H1 (cell line): ENCODE results near the gene SRSF12. TPM values are rescaled to one million over a fixed set of nuclear protein-coding genes. Genes with fewer than 3 reads are reported as not detected.

ENCODE experiments used
- CTCF ChIA-PET: fragments of 300-600 bp; sonication (Branson Sonifier 250); formaldehyde crosslinking; loops from one replicate; lab custom pipeline; 2021; ENCODE audit not compliant: partially characterized antibody; lab: Charles Lee
- POLR2A ChIA-PET: fragments of 300-600 bp; sonication (Branson Sonifier 250); formaldehyde crosslinking; loops from one replicate; lab custom pipeline; 2021; ENCODE audit warnings: inconsistent platforms; ENCODE audit not compliant: partially characterized antibody; lab: Charles Lee
- DNase-seq, 2 experiments: peaks; one replicate each; pipeline versions ENCODE4 v3.0.0 to v3.0.0-alpha.2; 2010 to 2022; ENCODE audit warnings: low spot score in 2 of 2, low read depth in 1 of 2, mixed read lengths in 1 of 2
- FAIRE-seq: peaks from 2 replicates; lab custom pipeline; 2011; peaks lifted over from hg19 to GRCh38; lab: Jason Lieb, UNC
- H2AFZ ChIP-seq: 2 replicates; pipeline ENCODE4 v1.8.1; 2012; ENCODE audit warnings: low read length, inconsistent platforms
- H2AK5ac ChIP-seq: 2 replicates; pipeline ENCODE4 v1.6.1; 2013; ENCODE audit warnings: low read depth, low read length
- H2BK120ac ChIP-seq: replicated peaks from 2 replicates; pipeline ENCODE3; 2013; ENCODE audit warnings: low read depth, low read length, inconsistent platforms
- H2BK12ac ChIP-seq: 2 replicates; pipeline ENCODE4 v1.6.1; 2013; ENCODE audit warnings: low read depth, low read length
- H2BK15ac ChIP-seq: 2 replicates; pipeline ENCODE4 v1.6.1; 2013; ENCODE audit warnings: low read length
- H2BK20ac ChIP-seq: 2 replicates; pipeline ENCODE4 v1.6.1; 2013; ENCODE audit warnings: low read length
- H2BK5ac ChIP-seq: 2 replicates; pipeline ENCODE4 v1.6.1; 2013; ENCODE audit warnings: low read depth, low read length
- H3K14ac ChIP-seq: 2 replicates; pipeline ENCODE4 v1.6.1; 2013; ENCODE audit warnings: inconsistent platforms; ENCODE audit not compliant: insufficient read length
- H3K18ac ChIP-seq: 2 replicates; pipeline ENCODE4 v1.6.1; 2013; ENCODE audit warnings: low read length; ENCODE audit errors: extremely low read depth
- H3K23ac ChIP-seq: 2 replicates; pipeline ENCODE4 v1.6.1; 2013; ENCODE audit warnings: inconsistent platforms; ENCODE audit not compliant: insufficient read length
- H3K23me2 ChIP-seq: 2 replicates; pipeline ENCODE4 v1.6.1; 2013; ENCODE audit warnings: low read depth, low read length
- H3K27ac ChIP-seq: 2 replicates; pipeline ENCODE4 v1.6.1; 2011; ENCODE audit warnings: low read depth, low read length, inconsistent platforms
- H3K27me3 ChIP-seq, 4 experiments: replicated peaks in 1 of 4; 1 replicate in 1 of 4; 2 replicates in 3 of 4; pipeline versions ENCODE4 v1.6.1 to v1.8.1; 2011 to 2013; ENCODE audit warnings: low read length in 3 of 4, mild to moderate bottlenecking in 3 of 4, inconsistent platforms in 2 of 4, mixed read lengths in 2 of 4, moderate library complexity in 1 of 4; ENCODE audit not compliant: control insufficient read depth in 3 of 4, insufficient read depth in 3 of 4; ENCODE audit errors: extremely low read depth in 1 of 4
- H3K36me3 ChIP-seq, 4 experiments: 2 replicates each; pipeline versions ENCODE4 v1.6.1 to v1.8.1; 2011 to 2013; ENCODE audit warnings: mild to moderate bottlenecking in 4 of 4, low read length in 3 of 4, moderate library complexity in 2 of 4, control low read depth in 1 of 4, inconsistent platforms in 1 of 4; ENCODE audit not compliant: insufficient read depth in 4 of 4, control insufficient read depth in 2 of 4
- H3K4ac ChIP-seq: replicated peaks from 2 replicates; pipeline ENCODE3; 2013; ENCODE audit warnings: low read length, low read depth, mixed read lengths, inconsistent platforms; ENCODE audit not compliant: insufficient read length
- H3K4me1 ChIP-seq, 4 experiments: replicated peaks in 1 of 4; 1 replicate in 1 of 4; 2 replicates in 3 of 4; pipeline versions ENCODE4 v1.6.1 to v1.8.1; 2011 to 2013; ENCODE audit warnings: low read length in 3 of 4, inconsistent platforms in 2 of 4, mixed read lengths in 1 of 4; ENCODE audit not compliant: insufficient read depth in 4 of 4, control insufficient read depth in 3 of 4
- H3K4me2 ChIP-seq, 2 experiments: 2 replicates each; pipeline versions ENCODE4 v1.6.1 to v1.8.1; 2011 to 2013; ENCODE audit warnings: low read depth in 2 of 2, low read length in 2 of 2, control low read depth in 1 of 2, inconsistent platforms in 1 of 2, mild to moderate bottlenecking in 1 of 2; ENCODE audit not compliant: insufficient read depth in 1 of 2
- H3K4me3 ChIP-seq, 4 experiments: fragments of 200-600, 300-600 bp in 1 of 4; sonication (generic), shearing (Covaris generic), sonication (Bioruptor Twin) in 1 of 4; 2 replicates each; pipeline versions ENCODE4 v1.5.1 to v1.8.1; 2011 to 2016; ENCODE audit warnings: low read length in 4 of 4, low read depth in 3 of 4, control low read depth in 2 of 4, inconsistent platforms in 2 of 4, mild to moderate bottlenecking in 2 of 4, mixed read lengths in 1 of 4, moderate library complexity in 1 of 4; ENCODE audit not compliant: insufficient read depth in 2 of 4; ENCODE audit errors: extremely low read depth in 1 of 4
- H3K56ac ChIP-seq: replicated peaks from 2 replicates; pipeline ENCODE3; 2013; ENCODE audit warnings: low read depth, mild to moderate bottlenecking, mixed read lengths, low read length, inconsistent platforms; ENCODE audit not compliant: insufficient read length
- H3K79me1 ChIP-seq: 2 replicates; pipeline ENCODE4 v1.6.1; 2013; ENCODE audit warnings: low read depth, low read length, control low read depth
- H3K79me2 ChIP-seq, 2 experiments: 2 replicates each; pipeline versions ENCODE4 v1.6.1 to v1.8.1; 2012 to 2013; ENCODE audit warnings: low read length in 2 of 2, mild to moderate bottlenecking in 2 of 2, inconsistent platforms in 1 of 2; ENCODE audit not compliant: insufficient read depth in 2 of 2, control insufficient read depth in 1 of 2
- H3K9ac ChIP-seq, 4 experiments: replicated peaks in 1 of 4; 1 replicate in 1 of 4; 2 replicates in 3 of 4; pipeline versions ENCODE4 v1.6.1 to v1.8.1; 2011 to 2013; ENCODE audit warnings: low read depth in 3 of 4, low read length in 3 of 4, control low read depth in 2 of 4, mild to moderate bottlenecking in 2 of 4, moderate library complexity in 2 of 4, inconsistent platforms in 1 of 4; ENCODE audit errors: extremely low read depth in 1 of 4
- H3K9me3 ChIP-seq, 2 experiments: 2 replicates each; pipeline versions ENCODE4 v1.6.1 to v1.8.1; 2012 to 2013; ENCODE audit warnings: mild to moderate bottlenecking in 2 of 2, moderate library complexity in 2 of 2, control low read depth in 1 of 2, inconsistent platforms in 1 of 2, low read depth in 1 of 2, low read length in 1 of 2, mixed read lengths in 1 of 2; ENCODE audit not compliant: insufficient read depth in 2 of 2
- H4K20me1 ChIP-seq, 2 experiments: replicated peaks in 1 of 2; 2 replicates each; pipeline versions ENCODE3 to v1.8.1; 2011 to 2013; ENCODE audit warnings: inconsistent platforms in 2 of 2, low read length in 2 of 2, mild to moderate bottlenecking in 1 of 2; ENCODE audit not compliant: insufficient read depth in 2 of 2, control insufficient read depth in 1 of 2
- H4K5ac ChIP-seq: 2 replicates; pipeline ENCODE4 v1.6.1; 2013; ENCODE audit warnings: low read length, low read depth, mixed read lengths, inconsistent platforms; ENCODE audit not compliant: insufficient read length
- H4K8ac ChIP-seq: 2 replicates; pipeline ENCODE4 v1.8.0; 2013; ENCODE audit warnings: mild to moderate bottlenecking, moderate library complexity, low read length, inconsistent platforms; ENCODE audit not compliant: insufficient read depth; ENCODE audit errors: extremely low read depth
- H4K91ac ChIP-seq: replicated peaks from 2 replicates; pipeline ENCODE3; 2013; ENCODE audit warnings: low read length, mixed read lengths, inconsistent platforms; ENCODE audit not compliant: insufficient read length
- ATF2 ChIP-seq: IDR thresholded peaks from 2 replicates; pipeline ENCODE4 v1.6.1; 2012; ENCODE audit warnings: low read length, inconsistent platforms
- MAFK ChIP-seq: IDR thresholded peaks from 2 replicates; pipeline ENCODE4 v1.6.1; 2012; ENCODE audit warnings: low read depth, mild to moderate bottlenecking, improper control_type of control experiment, low read length
- WGBS, 2 experiments: shearing (Covaris generic) in 1 of 2; methylation state at CpG; one replicate each; pipeline versions ENCODE4 v1.1.6 to v1.1.7; 2013 to 2015; ENCODE audit warnings: low lambda C conversion rate in 2 of 2, mixed read lengths in 2 of 2, inconsistent platforms in 1 of 2, low coverage in 1 of 2, missing lambda C conversion rate in 1 of 2; ENCODE audit not compliant: insufficient replicate concordance in 2 of 2, insufficient coverage in 1 of 2, insufficient read length in 1 of 2; ENCODE audit errors: extremely low coverage in 1 of 2, missing lambda C conversion rate in 1 of 2; 5-methylcytosine and 5-hydroxymethylcytosine counted together
- polyA plus RNA-seq, 7 experiments: library from polyadenylated mRNA; depleted of rRNA in 3 of 7; stranded (reverse) in 5 of 7; unstranded in 2 of 7; fragments of >200 nt in 5 of 7; fragments of 200-250 nt in 2 of 7; gene quantifications; 1 replicate in 5 of 7; 2 replicates in 1 of 7; 4 replicates in 1 of 7; pipeline versions ENCODE4 v1.2.1 to v1.2.3, GENCODE V29; 2011 to 2013; ENCODE audit warnings: missing spikeins in 2 of 7, mixed read lengths in 2 of 7
- total RNA-seq: library from RNA; stranded (reverse); fragmentation: NEBNext Ultra II Directional; extraction: Animal tissue kit (Norgen Biotek cat#: 25700); gene quantifications from 2 replicates; pipeline ENCODE4 v1.2.1, GENCODE V29; 2021

Gene SRSF12
- total and polyA plus RNA-seq, 2 of the 8 experiments (the other 6 are each of a cell fraction or from before 2014, with no cell fraction given) = 2.6 to 4.2 TPM

GRCh38 chr6:89121934-89122333 is 4.1 kb upstream of the SRSF12 start:
- H3K79me1 ChIP-seq = no peaks in the 10 kb centered on the region; the same call in 1 of the 2 replicates
- H2AK5ac ChIP-seq = no peak overlapping the region
- H3K9ac ChIP-seq = no peak overlapping the region
- POLR2A ChIA-PET = interaction anchor here (0.7 kb wide), 1 partner anchor 190 kb away, joined by 3 read pairs; no protein-coding TSS in a partner anchor
- H3K23me2 ChIP-seq = peaks cover 4% of the 10 kb centered on the region; the same call in 1 of the 2 replicates
- FAIRE-seq (no peak), DNase-seq (no peak)
- CTCF ChIA-PET = interaction anchor here (1.0 to 6.0 kb wide), 9 partner anchors 9 to 483 kb away, joined by 3 to 41 read pairs (median 5); partner anchors contain the start of gene GABRR1
- H3K4me2 ChIP-seq = no peak overlapping the region
- no peak overlapping the region for H2BK20ac ChIP-seq
- no peak overlapping the region for H4K8ac ChIP-seq
- no peaks in the 10 kb centered on the region for H3K36me3 ChIP-seq
- no peak overlapping the region for H3K14ac ChIP-seq
- H2BK5ac ChIP-seq = no peak overlapping the region
- H4K5ac ChIP-seq = no peak overlapping the region
- H3K79me2 ChIP-seq = no peaks in the 10 kb centered on the region
- WGBS, 2 experiments = 95% methylated on average over 1 of the region's 1 CpG; no CpG with 5 or more reads in 1 of the 2 experiments
- H3K9me3 ChIP-seq = no peaks in the 10 kb centered on the region
- no peaks in the 10 kb centered on the region for H3K4me1 ChIP-seq
- H3K18ac ChIP-seq = no peak overlapping the region
- H4K91ac ChIP-seq = no peak overlapping the region
- H2BK120ac ChIP-seq = no peak overlapping the region
- no peak overlapping the region for H2BK15ac ChIP-seq
- H3K27ac ChIP-seq = no peak overlapping the region
- TF ChIP-seq MAFK (peak; percentile 63; the same call in 1 of the 2 replicates), ATF2 (no peak)
- H3K27me3 ChIP-seq = peaks cover 7 to 21% (median 15%) of the 10 kb centered on the region in 4 experiments
- no peak overlapping the region for H2AFZ ChIP-seq
- H4K20me1 ChIP-seq = no peaks in the 10 kb centered on the region
- H3K23ac ChIP-seq = no peak overlapping the region
- no peak overlapping the region for H3K4me3 ChIP-seq
- H3K56ac ChIP-seq = no peak overlapping the region
- no peak overlapping the region for H3K4ac ChIP-seq
- H2BK12ac ChIP-seq = no peak overlapping the region
